GM18520 (cell line): ENCODE results near the gene PCLO.

Experiments
- ATAC-seq: cut with Tn5 transposase; IDR thresholded peaks from one replicate; pipeline ENCODE4 v1.9.1; 2021; ENCODE audit not compliant: unreplicated experiment

The PCLO gene, protein sequence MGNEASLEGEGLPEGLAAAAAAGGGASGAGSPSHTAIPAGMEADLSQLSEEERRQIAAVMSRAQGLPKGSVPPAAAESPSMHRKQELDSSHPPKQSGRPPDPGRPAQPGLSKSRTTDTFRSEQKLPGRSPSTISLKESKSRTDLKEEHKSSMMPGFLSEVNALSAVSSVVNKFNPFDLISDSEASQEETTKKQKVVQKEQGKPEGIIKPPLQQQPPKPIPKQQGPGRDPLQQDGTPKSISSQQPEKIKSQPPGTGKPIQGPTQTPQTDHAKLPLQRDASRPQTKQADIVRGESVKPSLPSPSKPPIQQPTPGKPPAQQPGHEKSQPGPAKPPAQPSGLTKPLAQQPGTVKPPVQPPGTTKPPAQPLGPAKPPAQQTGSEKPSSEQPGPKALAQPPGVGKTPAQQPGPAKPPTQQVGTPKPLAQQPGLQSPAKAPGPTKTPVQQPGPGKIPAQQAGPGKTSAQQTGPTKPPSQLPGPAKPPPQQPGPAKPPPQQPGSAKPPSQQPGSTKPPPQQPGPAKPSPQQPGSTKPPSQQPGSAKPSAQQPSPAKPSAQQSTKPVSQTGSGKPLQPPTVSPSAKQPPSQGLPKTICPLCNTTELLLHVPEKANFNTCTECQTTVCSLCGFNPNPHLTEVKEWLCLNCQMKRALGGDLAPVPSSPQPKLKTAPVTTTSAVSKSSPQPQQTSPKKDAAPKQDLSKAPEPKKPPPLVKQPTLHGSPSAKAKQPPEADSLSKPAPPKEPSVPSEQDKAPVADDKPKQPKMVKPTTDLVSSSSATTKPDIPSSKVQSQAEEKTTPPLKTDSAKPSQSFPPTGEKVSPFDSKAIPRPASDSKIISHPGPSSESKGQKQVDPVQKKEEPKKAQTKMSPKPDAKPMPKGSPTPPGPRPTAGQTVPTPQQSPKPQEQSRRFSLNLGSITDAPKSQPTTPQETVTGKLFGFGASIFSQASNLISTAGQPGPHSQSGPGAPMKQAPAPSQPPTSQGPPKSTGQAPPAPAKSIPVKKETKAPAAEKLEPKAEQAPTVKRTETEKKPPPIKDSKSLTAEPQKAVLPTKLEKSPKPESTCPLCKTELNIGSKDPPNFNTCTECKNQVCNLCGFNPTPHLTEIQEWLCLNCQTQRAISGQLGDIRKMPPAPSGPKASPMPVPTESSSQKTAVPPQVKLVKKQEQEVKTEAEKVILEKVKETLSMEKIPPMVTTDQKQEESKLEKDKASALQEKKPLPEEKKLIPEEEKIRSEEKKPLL (N-terminal part only)

DNA sequence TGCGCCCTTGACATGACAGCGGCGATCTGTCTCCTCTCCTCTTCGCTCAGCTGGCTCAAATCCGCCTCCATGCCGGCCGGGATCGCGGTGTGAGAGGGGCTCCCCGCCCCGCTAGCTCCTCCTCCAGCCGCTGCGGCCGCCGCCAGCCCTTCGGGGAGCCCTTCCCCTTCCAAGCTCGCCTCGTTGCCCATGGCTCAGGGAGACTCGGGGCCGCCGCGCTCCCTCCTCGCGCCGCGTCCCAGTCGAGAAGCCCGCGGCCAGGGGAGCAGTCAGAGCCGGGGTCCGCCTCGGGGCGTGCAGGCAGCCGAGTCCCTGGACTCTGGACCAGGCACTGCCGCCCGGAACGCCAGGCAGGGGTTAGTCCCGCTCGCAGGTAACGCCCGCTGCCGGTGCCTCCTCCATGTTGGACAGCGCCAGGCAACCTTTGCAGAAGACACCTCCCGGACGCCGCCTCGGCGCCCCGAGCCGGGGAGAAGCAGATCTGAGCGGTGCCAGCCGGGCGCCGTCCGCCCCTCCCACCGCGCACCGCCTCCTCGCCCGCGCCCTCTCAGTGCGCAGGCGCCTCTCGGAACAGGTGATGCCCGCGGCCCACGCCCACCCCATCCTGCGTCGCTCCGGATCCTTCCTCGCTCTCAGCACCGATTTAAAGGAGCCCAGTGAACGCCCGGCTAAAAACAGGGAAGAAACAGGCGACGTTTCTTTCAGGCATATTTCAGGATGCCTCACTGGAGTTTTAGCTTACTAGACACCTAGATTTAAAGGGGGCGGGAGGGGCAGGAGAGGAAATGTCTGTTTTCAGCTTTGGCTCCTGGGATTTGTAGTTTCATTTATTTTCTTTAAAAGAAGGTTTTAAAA lies at the start of gene PCLO:
PCLO (minus strand) TSS at position 483 of the 855 bp plus-strand sequence; CDS start at position 191, 292 bp downstream.
- ATAC-seq = peak; percentile 54

GRCh38 chr7:83211685-83212084 lies 49.0 kb upstream of the PCLO start:
- ATAC-seq = no peak

- ATAC-seq = no peak
These were observed 47.8 kb upstream of the PCLO start for GRCh38 chr7:83210479-83210878.

GRCh38 chr7:83204715-83205114 lies 42.0 kb upstream of the PCLO start:
- no peak for ATAC-seq

GRCh38 chr7:83201355-83201754 lies 38.7 kb upstream of the PCLO start:
- ATAC-seq = no peak

GRCh38 chr7:83190659-83191389 lies 28.1 kb upstream of the PCLO start:
- ATAC-seq = no peak

DNA sequence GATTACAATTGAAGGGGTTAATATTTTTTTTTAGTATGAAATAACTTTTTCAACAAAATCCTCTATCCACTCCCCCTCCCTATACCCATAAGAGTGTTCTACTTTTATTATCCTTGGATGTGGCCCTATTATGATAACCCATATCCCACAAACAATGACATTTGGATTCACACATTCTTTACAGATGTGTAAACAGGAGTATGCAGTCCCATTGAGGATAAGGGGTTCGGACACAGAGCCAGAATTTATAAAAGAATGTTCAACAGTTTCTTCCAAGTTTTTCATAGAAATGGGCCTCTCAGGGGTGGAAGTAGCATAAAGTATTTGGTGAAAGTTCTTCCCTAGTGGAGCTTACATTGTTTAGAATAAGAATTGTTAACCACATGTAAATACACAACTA lies 16.1 kb upstream of the PCLO start:
- ATAC-seq = no peak

GRCh38 chr7:83178066-83178465 lies 15.4 kb upstream of the PCLO start:
- ATAC-seq = no peak

DNA sequence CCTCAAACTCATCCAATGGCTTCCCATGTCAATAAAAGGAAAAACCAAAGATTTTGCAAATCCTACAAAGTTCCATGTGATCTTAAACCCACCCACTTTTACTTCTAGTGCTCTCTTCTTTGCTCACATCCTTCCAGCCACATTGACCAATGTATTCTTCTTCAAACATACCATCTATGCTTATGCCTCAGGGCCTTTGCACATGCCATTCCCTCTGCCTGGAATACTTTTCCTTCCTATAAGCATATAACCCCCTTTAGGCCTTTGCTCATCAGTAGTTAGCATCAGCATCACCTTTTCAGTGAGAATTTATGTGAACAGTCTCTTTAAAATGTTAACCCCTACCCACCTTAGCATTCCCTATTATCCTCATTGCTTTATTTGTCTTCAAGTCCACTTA lies 11.0 kb upstream of the PCLO start:
- ATAC-seq = no peak

DNA sequence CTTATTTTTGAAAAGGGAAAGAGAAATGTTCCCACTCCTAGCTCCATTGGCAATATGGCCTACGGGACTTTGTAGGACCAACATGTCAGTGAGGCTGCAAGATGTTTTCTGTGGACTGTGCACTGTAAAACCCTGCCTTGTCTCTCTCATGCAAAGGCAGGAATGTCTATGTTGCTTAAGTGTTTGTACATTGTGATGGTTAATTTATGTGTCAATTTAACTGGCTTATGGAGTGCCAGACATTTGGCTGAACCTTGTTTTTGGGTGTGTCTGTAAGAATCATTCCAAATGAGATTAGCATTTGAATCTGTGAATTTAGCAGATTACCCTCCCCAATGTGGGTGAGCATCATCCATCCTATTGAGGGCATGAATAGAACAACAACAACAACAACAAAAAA lies 4.1 kb upstream of the PCLO start:
- ATAC-seq = no peak

GRCh38 chr7:83161899-83162401 lies 734 bp downstream of the PCLO start:
- no peak for ATAC-seq

DNA sequence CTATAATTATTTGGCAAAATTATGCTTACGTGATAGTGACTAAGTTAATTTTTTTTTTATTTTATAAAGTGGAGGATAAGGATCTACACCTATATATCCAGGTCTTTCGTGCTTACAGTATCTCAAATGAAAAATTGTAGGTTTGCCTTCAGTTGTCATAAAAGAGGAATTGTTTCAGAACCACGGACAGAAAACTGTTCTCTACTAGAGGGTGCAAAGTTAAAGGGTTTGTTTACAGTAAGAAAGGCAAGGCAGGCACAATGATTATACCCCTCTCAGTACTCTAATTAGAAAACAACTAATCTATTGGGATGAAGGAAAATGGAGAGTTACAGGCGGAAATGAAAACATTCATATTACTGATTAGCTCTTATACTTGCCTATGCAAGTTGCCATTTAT lies 1.5 kb downstream of the PCLO start:
- ATAC-seq = no peak

GRCh38 chr7:83159731-83160130 lies 3.0 kb downstream of the PCLO start:
- ATAC-seq = no peak

- ATAC-seq = no peak
These were observed 6.7 kb downstream of the PCLO start for GRCh38 chr7:83156006-83156405.

DNA sequence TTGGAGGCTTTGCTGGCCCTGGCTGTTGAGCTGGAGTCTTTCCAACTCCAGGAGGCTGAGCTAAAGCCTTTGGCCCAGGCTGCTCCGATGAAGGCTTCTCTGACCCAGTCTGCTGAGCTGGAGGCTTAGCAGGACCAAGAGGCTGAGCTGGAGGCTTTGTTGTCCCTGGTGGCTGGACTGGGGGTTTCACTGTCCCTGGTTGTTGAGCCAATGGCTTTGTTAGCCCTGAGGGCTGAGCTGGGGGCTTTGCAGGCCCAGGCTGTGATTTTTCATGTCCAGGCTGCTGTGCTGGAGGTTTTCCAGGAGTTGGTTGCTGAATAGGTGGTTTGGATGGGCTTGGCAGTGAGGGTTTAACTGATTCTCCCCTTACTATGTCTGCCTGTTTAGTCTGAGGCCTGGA lies 7.3 kb downstream of the PCLO start:
- ATAC-seq = no peak

DNA sequence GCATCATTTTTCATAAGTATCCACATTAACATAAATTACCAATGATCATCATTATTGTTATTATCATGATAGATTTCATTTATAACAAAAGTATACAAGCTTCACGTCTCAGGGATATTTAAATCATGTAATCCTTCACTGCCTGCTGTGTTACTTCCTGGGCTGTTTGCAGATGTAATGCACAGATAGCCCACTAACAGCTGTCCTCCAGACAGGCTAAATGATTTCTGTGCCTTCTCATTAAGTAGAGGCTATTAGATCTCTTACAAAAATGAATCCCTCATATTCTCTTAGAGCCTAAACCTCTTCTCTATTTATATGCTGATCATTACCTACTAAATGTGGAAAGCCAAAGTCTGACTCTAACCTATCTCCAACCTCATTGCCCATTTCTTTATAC lies 9.3 kb downstream of the PCLO start:
- ATAC-seq = no peak

GRCh38 chr7:83150310-83150709 lies 12.4 kb downstream of the PCLO start:
- no peak for ATAC-seq

DNA sequence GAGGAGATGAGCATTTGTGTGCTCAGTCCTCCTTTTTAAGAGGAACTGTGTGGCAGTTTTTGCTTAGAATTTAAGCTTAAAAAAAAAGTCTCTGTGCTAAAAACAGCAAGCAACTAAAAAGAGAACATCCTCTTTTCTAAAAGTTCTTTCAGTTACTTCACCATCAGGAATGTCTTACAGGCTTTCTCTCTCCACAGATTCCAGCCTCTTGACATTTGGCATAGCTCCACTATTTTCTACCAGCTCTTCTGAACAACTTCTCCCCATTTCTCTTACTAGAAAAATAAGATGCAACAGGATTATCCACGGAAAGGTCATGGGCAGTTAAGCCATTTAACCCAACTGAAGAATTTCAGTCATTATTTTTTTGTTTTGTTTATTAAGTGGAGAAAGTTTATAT lies 13.2 kb downstream of the PCLO start:
- ATAC-seq = no peak

DNA sequence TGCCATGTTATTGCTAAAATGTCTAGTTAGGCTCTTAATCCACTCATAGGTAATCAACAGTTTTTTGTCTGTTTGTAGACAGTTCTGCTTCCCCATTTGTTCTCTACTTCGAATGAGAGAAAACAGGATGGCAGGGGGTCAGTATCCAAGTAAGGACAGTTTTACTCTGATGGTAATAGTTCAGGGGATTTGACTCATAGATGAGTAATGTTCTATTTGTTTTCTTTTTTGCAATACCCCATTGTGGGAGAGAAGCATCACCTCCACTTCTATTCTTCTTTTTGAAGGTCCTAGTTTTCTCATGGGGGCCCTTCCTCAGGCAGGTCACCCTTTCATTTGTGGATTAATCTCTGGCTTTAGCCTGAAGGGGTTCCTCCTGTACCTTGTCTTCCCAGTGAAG lies 13.9 kb downstream of the PCLO start:
- ATAC-seq = no peak

GRCh38 chr7:83143107-83143506 lies 19.6 kb downstream of the PCLO start:
- ATAC-seq = no peak
